Liver (tissue), 9 donors: ENCODE results near the gene PTCD2. TPM values are rescaled to one million over a fixed set of nuclear protein-coding genes. Genes with fewer than 3 reads are reported as not detected.

ENCODE experiments used
- DNase-seq: peaks from one replicate; pipeline ENCODE4 v3.0.0-alpha.2; 2017; ENCODE audit warnings: low spot score
- H3K27ac ChIP-seq, 2 donors: one replicate each; pipeline ENCODE4 v1.7.0; 2013; ENCODE audit warnings: inconsistent platforms in 2 of 2, low read length in 2 of 2, control low read depth in 1 of 2, low read depth in 1 of 2, mild to moderate bottlenecking in 1 of 2
- H3K27me3 ChIP-seq, 4 donors: one replicate each; pipeline versions ENCODE4 v1.6.1 to v1.7.0; 2013; ENCODE audit warnings: low read length in 3 of 4, inconsistent platforms in 1 of 4, mild to moderate bottlenecking in 1 of 4, moderate library complexity in 1 of 4; ENCODE audit not compliant: control insufficient read depth in 4 of 4, insufficient read depth in 4 of 4
- H3K36me3 ChIP-seq, 4 donors: one replicate each; pipeline versions ENCODE4 v1.6.1 to v1.7.0; 2013; ENCODE audit warnings: low read length in 3 of 4, mild to moderate bottlenecking in 3 of 4, low read depth in 1 of 4, moderate library complexity in 1 of 4; ENCODE audit not compliant: control insufficient read depth in 4 of 4, insufficient read depth in 3 of 4
- H3K4me1 ChIP-seq, 4 donors: one replicate each; pipeline versions ENCODE4 v1.6.1 to v1.7.0; 2013; ENCODE audit warnings: low read length in 3 of 4, mild to moderate bottlenecking in 3 of 4, moderate library complexity in 1 of 4; ENCODE audit not compliant: control insufficient read depth in 4 of 4, insufficient read depth in 4 of 4
- H3K4me3 ChIP-seq, 3 donors: one replicate each; pipeline versions ENCODE4 v1.6.1 to v1.7.0; 2013; ENCODE audit warnings: low read length in 3 of 3, control low read depth in 1 of 3, low read depth in 1 of 3, mild to moderate bottlenecking in 1 of 3
- H3K9ac ChIP-seq, 2 donors: one replicate each; pipeline ENCODE4 v1.7.0; 2013; ENCODE audit warnings: low read length in 2 of 2, mild to moderate bottlenecking in 2 of 2, moderate library complexity in 2 of 2, control low read depth in 1 of 2, low read depth in 1 of 2
- H3K9me3 ChIP-seq, 4 donors: one replicate each; pipeline versions ENCODE4 v1.6.1 to v1.7.0; 2013; ENCODE audit warnings: low read length in 3 of 4; ENCODE audit not compliant: control insufficient read depth in 4 of 4
- CTCF ChIP-seq: fragments of 150-350 bp; IDR thresholded peaks from 2 replicates; pipeline ENCODE4 v1.5.1; 2017; ENCODE audit warnings: improper control_type of control experiment, low read depth, low read length; ENCODE audit not compliant: missing input control
- EGR1 ChIP-seq, 2 donors: IDR thresholded peaks; 2 replicates each; pipeline ENCODE4 v1.6.1; 2016 to 2018; ENCODE audit warnings: antibody characterized with exemption in 2 of 2, low read depth in 2 of 2
- FOXA1 ChIP-seq: IDR thresholded peaks from 2 replicates; pipeline ENCODE4 v1.6.1; 2016; ENCODE audit warnings: antibody characterized with exemption
- GABPA ChIP-seq, 2 donors: IDR thresholded peaks in 1 of 2; conservative IDR thresholded peaks in 1 of 2; 2 replicates each; pipeline ENCODE4 v1.6.1; 2016; ENCODE audit warnings: antibody characterized with exemption in 2 of 2, mild to moderate bottlenecking in 1 of 2, moderate library complexity in 1 of 2
- HNF4G ChIP-seq: IDR thresholded peaks from 2 replicates; pipeline ENCODE4 v1.6.1; 2016; ENCODE audit warnings: antibody characterized with exemption
- JUND ChIP-seq, 2 donors: IDR thresholded peaks; 2 replicates each; pipeline ENCODE4 v1.6.1; 2016; ENCODE audit warnings: antibody characterized with exemption in 2 of 2
- RAD21 ChIP-seq, 2 donors: IDR thresholded peaks; 2 replicates each; pipeline ENCODE4 v1.6.1; 2016; ENCODE audit warnings: antibody characterized with exemption in 2 of 2, mild to moderate bottlenecking in 2 of 2
- REST ChIP-seq: IDR thresholded peaks from 2 replicates; pipeline ENCODE4 v1.6.1; 2016; ENCODE audit warnings: antibody characterized with exemption, mild to moderate bottlenecking
- RXRA ChIP-seq, 2 donors: IDR thresholded peaks; 2 replicates each; pipeline ENCODE4 v1.6.1; 2017 to 2018; ENCODE audit warnings: antibody characterized with exemption in 2 of 2, mild to moderate bottlenecking in 1 of 2
- SP1 ChIP-seq: IDR thresholded peaks from 2 replicates; pipeline ENCODE4 v1.6.1; 2018; ENCODE audit warnings: antibody characterized with exemption, mild to moderate bottlenecking
- YY1 ChIP-seq: IDR thresholded peaks from 2 replicates; pipeline ENCODE4 v1.6.1; 2016; ENCODE audit warnings: antibody characterized with exemption, mild to moderate bottlenecking
- ZBTB33 ChIP-seq: IDR thresholded peaks from 2 replicates; pipeline ENCODE4 v1.6.1; 2016; ENCODE audit warnings: antibody characterized with exemption
- WGBS: extraction: QIAGEN DNeasy Blood & Tissue Kit; methylation state at CpG from one replicate; pipeline ENCODE4 v1.1.7; 2013; 5-methylcytosine and 5-hydroxymethylcytosine counted together
- polyA plus RNA-seq, 2 donors: library from polyadenylated mRNA; stranded (reverse) in 1 of 2; unstranded in 1 of 2; fragments of 200-250 nt in 1 of 2; fragments of >200 nt in 1 of 2; fragmentation: Nextera tagmentation in 1 of 2; extraction: Ambion mirVana in 1 of 2; gene quantifications; one replicate each; pipeline versions ENCODE4 v1.2.1 to v1.2.3, GENCODE V29; 2013 to 2015
- total RNA-seq, 2 donors: library from RNA; depleted of rRNA; stranded (reverse); fragments of >200 nt; gene quantifications; one replicate each; pipeline ENCODE4 v1.2.3, GENCODE V29; 2014
- donor health status: healthy.
- donor health status: healthy.
- donor health status: healthy.
- donor health status: healthy.
- donor health status: healthy.

Gene PTCD2
- total and polyA plus RNA-seq, 4 donors = 4.4 to 5.9 (median 5.2) TPM

- no peak overlapping the region for H3K4me3 ChIP-seq
- no peaks in the 10 kb centered on the region for H3K9me3 ChIP-seq
- peaks cover 0 to under 1% (median 0%) of the 10 kb centered on the region in 4 donors for H3K36me3 ChIP-seq
- H3K9ac ChIP-seq = no peak overlapping the region
- TF ChIP-seq SP1 (no peak), FOXA1 (no peak), REST (no peak), JUND (IDR thresholded peaks at IDR 0.05) (no peak), GABPA (IDR thresholded peaks at IDR 0.05 in 1 of 2, conservative IDR thresholded peaks at IDR 0.05 in 1 of 2) (no peak), RAD21 (IDR thresholded peaks at IDR 0.05) (no peak), YY1 (no peak), EGR1 (IDR thresholded peaks at IDR 0.05; ENCODE audit: low read depth in 2 of 2) (no peak), CTCF (no peak), ZBTB33 (no peak), HNF4G (no peak), RXRA (IDR thresholded peaks at IDR 0.05) (no peak)
- H3K4me1 ChIP-seq = no peaks in the 10 kb centered on the region
- no peak overlapping the region for H3K27ac ChIP-seq
- no peak for DNase-seq
- no peaks in the 10 kb centered on the region for H3K27me3 ChIP-seq
Measured at GRCh38 chr5:72353046-72353445, 32.9 kb downstream of the PTCD2 start.

GRCh38 chr5:72355706-72356299 lies 35.6 kb downstream of the PTCD2 start:
- H3K9me3 ChIP-seq = no peaks in the 10 kb centered on the region
- no peaks in the 10 kb centered on the region for H3K27me3 ChIP-seq
- DNase-seq = no peak
- H3K4me3 ChIP-seq = no peak overlapping the region
- H3K36me3 ChIP-seq = peaks cover 0 to 21% (median 10%) of the 10 kb centered on the region in 4 donors
- TF ChIP-seq FOXA1 (no peak), RAD21 (IDR thresholded peaks at IDR 0.05) (peak; percentile 54 to 58)
- H3K4me1 ChIP-seq = no peaks in the 10 kb centered on the region
- H3K27ac ChIP-seq = no peak overlapping the region
- 86% methylated on average over 5 of the region's 5 CpGs for whole genome bisulfite sequencing
- no peak overlapping the region for H3K9ac ChIP-seq
